A549 (cell line): ENCODE results near the gene UBE2G2. TPM values are rescaled to one million over a fixed set of nuclear protein-coding genes. Genes with fewer than 3 reads are reported as not detected.
A peak's percentile ranks its signal among the peaks of the same experiment; 100 is the strongest.

Source experiments
- ATAC-seq, 2 experiments: fragments of 200-7000 bp in 1 of 2; fragments of >200 bp in 1 of 2; cut with Nextera tagmentation in 1 of 2; cut with Tn5 transposase in 1 of 2; 3 replicates each; pipeline versions ENCODE4 v1.8.0 to v1.9.1; 2018 to 2020; ENCODE audit warnings: mild to moderate bottlenecking in 1 of 2, moderate library complexity in 1 of 2
- CTCF ChIA-PET: fragments of 300-600 bp; sonication (Branson Sonifier 250); formaldehyde crosslinking; extraction: SDS; loops from one replicate; lab custom pipeline; 2021; ENCODE audit warnings: antibody characterized with exemption, inconsistent platforms; lab: Yijun Ruan, JAX
- POLR2A ChIA-PET: fragments of 350-600 bp; formaldehyde crosslinking; extraction: SDS; loops from one replicate; lab custom pipeline; 2021; ENCODE audit warnings: antibody characterized with exemption, inconsistent platforms; lab: Yijun Ruan, JAX
- DNase-seq, 2 experiments: peaks; one replicate each; pipeline versions ENCODE4 v3.0.0 to v3.0.0-alpha.2; 2011 to 2016; ENCODE audit warnings: low read depth in 1 of 2, low spot score in 1 of 2
- FAIRE-seq: peaks from 2 replicates; lab custom pipeline; 2011; peaks lifted over from hg19 to GRCh38; lab: Jason Lieb, UNC
- H3K27ac ChIP-seq, 2 experiments: fragments of >200 bp; sonication (Bioruptor Twin); formaldehyde crosslinking; 3 replicates each; pipeline ENCODE4 v1.5.1; 2016 to 2017
- H3K4me1 ChIP-seq: fragments of >200 bp; sonication (Bioruptor Twin); formaldehyde crosslinking; 3 replicates; pipeline ENCODE4 v1.6.1; 2016
- H3K4me2 ChIP-seq: fragments of >200 bp; sonication (Bioruptor Twin); formaldehyde crosslinking; 3 replicates; pipeline ENCODE4 v1.6.1; 2016
- H3K4me3 ChIP-seq: fragments of >200 bp; sonication (Bioruptor Twin); formaldehyde crosslinking; 3 replicates; pipeline ENCODE4 v1.5.1; 2016
- H3K9me3 ChIP-seq: fragments of >200 bp; sonication (Bioruptor Twin); formaldehyde crosslinking; 3 replicates; pipeline ENCODE4 v1.6.1; 2016
- CBX2 ChIP-seq: fragments of 200-600 bp; sonication (generic); IDR thresholded peaks from 2 replicates; pipeline ENCODE4 v1.6.1; 2016; ENCODE audit warnings: low read depth, mild to moderate bottlenecking, borderline replicate concordance
- CHD2 ChIP-seq: fragments of 150-350 bp; IDR thresholded peaks from 2 replicates; pipeline ENCODE4 v1.6.1; 2014; ENCODE audit warnings: low read length; ENCODE audit not compliant: partially characterized antibody
- CTCF ChIP-seq: fragments of >200 bp; sonication (Bioruptor Twin); formaldehyde crosslinking; IDR thresholded peaks from 3 replicates; pipeline ENCODE4 v1.5.1; 2016
- FOSL2 ChIP-seq, 2 experiments: fragments of 450-650 bp in 1 of 2; fragments of >200 bp in 1 of 2; sonication (Bioruptor Twin) in 1 of 2; formaldehyde crosslinking; IDR thresholded peaks; 2 replicates each; pipeline versions ENCODE4 v1.5.0 to v1.6.1; 2016 to 2020; ENCODE audit warnings: mild to moderate bottlenecking in 1 of 2, moderate library complexity in 1 of 2
- GATA3 ChIP-seq: IDR thresholded peaks from 2 replicates; pipeline ENCODE4 v1.6.1; 2012; ENCODE audit warnings: borderline replicate concordance
- HMGXB4 ChIP-seq: fragments of 250-450 bp; sonication (Bioruptor Pico); IDR thresholded peaks from 2 replicates; pipeline ENCODE4 v1.5.0; 2021; ENCODE audit warnings: mild to moderate bottlenecking, moderate library complexity, borderline replicate concordance
- HOXB13 ChIP-seq: fragments of 250-450 bp; sonication (Bioruptor Pico); IDR thresholded peaks from 2 replicates; pipeline ENCODE4 v1.5.0; 2020; ENCODE audit warnings: low read depth, mild to moderate bottlenecking, moderate library complexity
- JUN ChIP-seq, 2 experiments: fragments of >200 bp; sonication (Bioruptor Twin); formaldehyde crosslinking; IDR thresholded peaks; 2 replicates in 1 of 2; 3 replicates in 1 of 2; pipeline ENCODE4 v1.6.1; 2016 to 2017
- KDM1A ChIP-seq: fragments of 200-600 bp; sonication (generic); IDR thresholded peaks from 2 replicates; pipeline ENCODE4 v1.6.1; 2016; ENCODE audit warnings: low read depth, mild to moderate bottlenecking
- MYC ChIP-seq: IDR thresholded peaks from 2 replicates; pipeline ENCODE4 v1.6.1; 2012; ENCODE audit warnings: mild to moderate bottlenecking, inconsistent platforms, low read length, improper control_type of control experiment, borderline replicate concordance
- NFE2L2 ChIP-seq: fragments of 150-350 bp; conservative IDR thresholded peaks from 2 replicates; pipeline ENCODE4 v1.6.1; 2014; ENCODE audit warnings: low read length
- PBX3 ChIP-seq: IDR thresholded peaks from 2 replicates; pipeline ENCODE4 v1.6.1; 2012
- POLR2A ChIP-seq: IDR thresholded peaks from 2 replicates; pipeline ENCODE4 v1.6.1; 2012; ENCODE audit warnings: mild to moderate bottlenecking, low read length
- RARB ChIP-seq: fragments of 250-450 bp; sonication (Bioruptor Pico); IDR thresholded peaks from 2 replicates; pipeline ENCODE4 v1.8.0; 2021; ENCODE audit warnings: mild to moderate bottlenecking, moderate library complexity
- ZSCAN20 ChIP-seq: fragments of 250-450 bp; sonication (Bioruptor Pico); IDR thresholded peaks from 2 replicates; pipeline ENCODE4 v1.8.0; 2022; ENCODE audit warnings: mild to moderate bottlenecking, moderate library complexity
- WGBS: methylation state at CpG from one replicate; pipeline ENCODE4 v1.1.6; 2017; ENCODE audit errors: missing lambda C conversion rate; 5-methylcytosine and 5-hydroxymethylcytosine counted together
- polyA plus RNA-seq, 4 experiments: library from polyadenylated mRNA; depleted of rRNA in 3 of 4; stranded (reverse); fragments of >200 nt; fragmentation: RNase III in 1 of 4; extraction: RNeasy Plus Mini Kit Qiagen cat#74134 plus additional on column Dnase treatment in 1 of 4; gene quantifications; 2 replicates in 3 of 4; 3 replicates in 1 of 4; pipeline ENCODE4 v1.2.3, GENCODE V29; 2011 to 2017

The UBE2G2 gene
- polyA plus RNA-seq, 2 of the 4 experiments (the other 2 are of a cell fraction): 56.9 to 68.2 TPM

- WGBS: 73% methylated on average over 3 of the region's 12 CpGs
- Histone ChIP-seq H3K9me3 (no peaks in the 10 kb centered on the region), H3K4me2 (no peak overlapping the region), H3K27ac (peak overlapping the region in 1 of 2 experiments; percentile 55; a peak in 2 of 6 replicates), H3K4me1 (peaks cover 5% of the 10 kb centered on the region; the same call in 1 of the 3 replicates), H3K4me3 (no peak overlapping the region)
- peak in 1 of 2 experiments; percentile 11; a peak in 1 of 6 replicates for ATAC-seq
- no peak for FAIRE-seq
- DNase-seq: no peak
- no peak for TF ChIP-seq CHD2
- no peak for TF ChIP-seq HMGXB4 (CRISPR knock-in tag)
- TF ChIP-seq FOSL2 (IDR thresholded peaks at IDR 0.05): no peak
- no peak for TF ChIP-seq FOSL2 (CRISPR knock-in tag; IDR thresholded peaks at IDR 0.05)
- no peak for TF ChIP-seq CBX2
- no peak for TF ChIP-seq PBX3
- no peak for TF ChIP-seq MYC
- no peak for TF ChIP-seq ZSCAN20 (CRISPR knock-in tag)
- TF ChIP-seq RARB (CRISPR knock-in tag): no peak
- ChIA-PET POLR2A (interaction anchor here (0.7 kb wide), 1 partner anchor 133 kb away, joined by 3 read pairs; no protein-coding TSS in a partner anchor), CTCF (interaction anchor here (1.0 to 1.5 kb wide), 3 partner anchors 28 to 372 kb away, joined by 3 to 4 read pairs (median 3); no protein-coding TSS in a partner anchor)
These were observed 36.2 kb downstream of the UBE2G2 start for GRCh38 chr21:44765231-44766013.

GRCh38 chr21:44764319-44765230 lies 37.0 kb downstream of the UBE2G2 start:
- no peak for TF ChIP-seq CTCF
- no peak for TF ChIP-seq GATA3
- no peak for TF ChIP-seq POLR2A
- TF ChIP-seq HOXB13 (CRISPR knock-in tag): no peak
- no peak for TF ChIP-seq NFE2L2
- TF ChIP-seq JUN (IDR thresholded peaks at IDR 0.05): no peak
- no peak for TF ChIP-seq KDM1A
- FAIRE-seq (no peak), DNase-seq (no peak), ATAC-seq (peak in 1 of 2 experiments; percentile 27; a peak in 2 of 6 replicates)
- Histone ChIP-seq H3K4me2 (no peak overlapping the region), H3K4me3 (no peak overlapping the region), H3K27ac (no peak overlapping the region), H3K4me1 (peaks cover 5% of the 10 kb centered on the region; the same call in 1 of the 3 replicates), H3K9me3 (no peaks in the 10 kb centered on the region)
- CTCF ChIA-PET: interaction anchor here (1.0 to 1.5 kb wide), 3 partner anchors 29 to 373 kb away, joined by 3 to 4 read pairs (median 3); no protein-coding TSS in a partner anchor
- POLR2A ChIA-PET: no interaction called here
- WGBS: 69% methylated on average over 5 of the region's 26 CpGs
